Measurements from ENCODE around the gene SLC9A7. TPM values are rescaled to one million over a fixed set of nuclear protein-coding genes. Genes with fewer than 3 reads are reported as not detected.

SLC9A7 gene
- polyA plus RNA-seq, 2 of the 4 experiments (the other 2 are of a cell fraction) = 9.8 to 21.1 TPM

- TF ChIP-seq HMGXB4 (CRISPR knock-in tag; IDR thresholded peaks at IDR 0.05; ENCODE audit: borderline replicate concordance) (no peak), RFX5 (IDR thresholded peaks at IDR 0.05) (no peak), REST (IDR thresholded peaks at IDR 0.05) (no peak), E2F6 (IDR thresholded peaks at IDR 0.05; ENCODE audit: borderline replicate concordance, low read depth) (no peak), JUN (IDR thresholded peaks at IDR 0.05) (no peak), KDM5A (IDR thresholded peaks at IDR 0.05) (no peak), ATOH8 (CRISPR knock-in tag; IDR thresholded peaks at IDR 0.05; ENCODE audit: low read depth) (no peak)
Observed at GRCh38 chrX:46572340-46572936, 186.5 kb downstream of the SLC9A7 start (continued).

GRCh38 chrX:46571423-46572339 is 187.2 kb downstream of the SLC9A7 start:
- H3K9me3 ChIP-seq = no peaks in the 10 kb centered on the region
- FAIRE-seq (no peak), DNase-seq (ENCODE audit: low read depth in 1 of 2, low spot score in 1 of 2) (no peak), ATAC-seq (no peak)
- H3K27ac ChIP-seq = peak overlapping the region; percentile 51 to 88; a peak in 3 of 6 replicates
- 84% methylated on average over 9 of the region's 10 CpGs for WGBS (ENCODE audit: missing lambda C conversion rate)
- H3K4me3 ChIP-seq = no peak overlapping the region
- no peak overlapping the region for H3K4me2 ChIP-seq
- no peak for TF ChIP-seq HES2 (IDR thresholded peaks at IDR 0.05)
- no peak for TF ChIP-seq SREBF2 (IDR thresholded peaks at IDR 0.05)
- no peak for TF ChIP-seq KDM1A (IDR thresholded peaks at IDR 0.05; ENCODE audit: low read depth)
- no peak for TF ChIP-seq TP53 (CRISPR knock-in tag; IDR thresholded peaks at IDR 0.05)
- no peak for TF ChIP-seq TFCP2L1 (CRISPR knock-in tag; IDR thresholded peaks at IDR 0.05)
- TF ChIP-seq ZNF302 (CRISPR knock-in tag; IDR thresholded peaks at IDR 0.05) = no peak
- no peak for TF ChIP-seq GATA3 (IDR thresholded peaks at IDR 0.05; ENCODE audit: borderline replicate concordance)
- TF ChIP-seq RFX5 (IDR thresholded peaks at IDR 0.05) = no peak
- no peak for TF ChIP-seq CHD4 (IDR thresholded peaks at IDR 0.05; ENCODE audit: borderline replicate concordance)
- TF ChIP-seq HMGXB4 (CRISPR knock-in tag; IDR thresholded peaks at IDR 0.05; ENCODE audit: borderline replicate concordance) = no peak
- TF ChIP-seq EP300 (IDR thresholded peaks at IDR 0.05) = no peak
- no peak for TF ChIP-seq MYC (IDR thresholded peaks at IDR 0.05; ENCODE audit: borderline replicate concordance, low read length)
- no peak for TF ChIP-seq PHF8 (IDR thresholded peaks at IDR 0.05; ENCODE audit: borderline replicate concordance, low read depth)
- TF ChIP-seq FOSB (CRISPR knock-in tag; IDR thresholded peaks at IDR 0.05) = no peak
- no peak for TF ChIP-seq EHMT2 (IDR thresholded peaks at IDR 0.05; ENCODE audit: low read depth)
- no peak for TF ChIP-seq CTCF (IDR thresholded peaks at IDR 0.05)
- no peak for TF ChIP-seq JUN (IDR thresholded peaks at IDR 0.05)
- H3K4me1 ChIP-seq = peaks cover 38% of the 10 kb centered on the region
- ChIA-PET CTCF (interaction anchor here (0.9 to 2.0 kb wide), 10 partner anchors 8 to 224 kb away, joined by 3 to 11 read pairs (median 5); no protein-coding TSS in a partner anchor), POLR2A (interaction anchor here (0.5 kb wide), 1 partner anchor 80 kb away, joined by 3 read pairs; no protein-coding TSS in a partner anchor)
